CD4-positive, alpha-beta memory T cell (primary cell): ENCODE results near the gene LRRC28. TPM values are rescaled to one million over a fixed set of nuclear protein-coding genes. Genes with fewer than 3 reads are reported as not detected.
A peak's percentile ranks its signal among the peaks of the same experiment; 100 is the strongest.

Source experiments
- CTCF ChIA-PET: fragments of 350-600 bp; sonication (Branson Sonifier 250); formaldehyde crosslinking; loops from one replicate; lab custom pipeline; 2021; ENCODE audit warnings: inconsistent platforms; ENCODE audit not compliant: partially characterized antibody; lab: Charles Lee
- POLR2A ChIA-PET: fragments of 350-600 bp; sonication (Branson Sonifier 250); formaldehyde crosslinking; loops from one replicate; lab custom pipeline; 2021; ENCODE audit not compliant: partially characterized antibody; lab: Charles Lee
- DNase-seq, 5 donors: peaks; one replicate each; pipeline versions ENCODE4 v3.0.0 to v3.0.0-alpha.2; 2020 to 2022; ENCODE audit warnings: mixed read lengths in 1 of 5
- H3K27ac ChIP-seq: one replicate; pipeline ENCODE4 v1.7.0; 2013; ENCODE audit warnings: low read depth, low read length
- H3K27me3 ChIP-seq: 2 replicates; pipeline ENCODE4 v1.7.0; 2013; ENCODE audit warnings: mild to moderate bottlenecking, low read length, moderate library complexity; ENCODE audit not compliant: insufficient read depth
- H3K36me3 ChIP-seq: 2 replicates; pipeline ENCODE4 v1.7.0; 2013; ENCODE audit warnings: mild to moderate bottlenecking, low read length, moderate library complexity; ENCODE audit not compliant: insufficient read depth
- H3K4me1 ChIP-seq: 2 replicates; pipeline ENCODE4 v1.7.0; 2013; ENCODE audit warnings: mild to moderate bottlenecking, low read length, moderate library complexity; ENCODE audit not compliant: insufficient read depth
- H3K4me3 ChIP-seq, 2 donors: one replicate each; pipeline ENCODE4 v1.7.0; 2013; ENCODE audit warnings: low read length in 2 of 2, mild to moderate bottlenecking in 1 of 2
- H3K9me3 ChIP-seq, 2 donors: one replicate each; pipeline ENCODE4 v1.7.0; 2013; ENCODE audit warnings: low read length in 2 of 2, control low read depth in 1 of 2; ENCODE audit not compliant: control insufficient read depth in 1 of 2
- H3K27ac Mint-ChIP-seq, 7 donors: one replicate each; pipeline ENCODE4 v1.8.0; 2020 to 2021; ENCODE audit warnings: mixed read lengths in 7 of 7, mild to moderate bottlenecking in 6 of 7, inconsistent platforms in 3 of 7, moderate library complexity in 3 of 7
- H3K27me3 Mint-ChIP-seq, 2 donors: one replicate each; pipeline ENCODE4 v1.8.0; 2020 to 2021; ENCODE audit warnings: mixed read lengths in 2 of 2
- H3K36me3 Mint-ChIP-seq, 2 donors: one replicate each; pipeline ENCODE4 v1.8.0; 2020 to 2021; ENCODE audit warnings: mixed read lengths in 2 of 2, inconsistent platforms in 1 of 2, mild to moderate bottlenecking in 1 of 2
- H3K4me1 Mint-ChIP-seq, 4 donors: one replicate each; pipeline ENCODE4 v1.8.0; 2020 to 2021; ENCODE audit warnings: mixed read lengths in 4 of 4, mild to moderate bottlenecking in 1 of 4
- H3K4me3 Mint-ChIP-seq, 8 donors: one replicate each; pipeline ENCODE4 v1.8.0; 2020 to 2021; ENCODE audit warnings: mixed read lengths in 8 of 8, mild to moderate bottlenecking in 7 of 8, moderate library complexity in 6 of 8, inconsistent platforms in 3 of 8
- H3K9me3 Mint-ChIP-seq, 8 donors: one replicate each; pipeline ENCODE4 v1.8.0; 2020 to 2021; ENCODE audit warnings: mixed read lengths in 8 of 8, mild to moderate bottlenecking in 5 of 8, inconsistent platforms in 3 of 8, moderate library complexity in 1 of 8
- intact Hi-C: fragments of 100-400 bp; cut with micrococcal nuclease; formaldehyde crosslinking; loops from one replicate; pipeline ENCODE4 v1.15.1; 2023
- polyA plus RNA-seq, 2 donors: library from polyadenylated mRNA; unstranded; fragments of 300-500 nt; fragmentation: Illumina TruSeq; gene quantifications; one replicate each; pipeline ENCODE4 v1.2.3, GENCODE V29; 2021
- total RNA-seq, 2 experiments: library from RNA; stranded (reverse); gene quantifications; one replicate each; pipeline ENCODE4 v1.2.3, GENCODE V29; 2021

LRRC28 gene
- total and polyA plus RNA-seq, 4 experiments from 2014 or later, result 16.4 to 27.1 (median 19.2) TPM

- H3K27me3 ChIP-seq, result no peaks in the 10 kb centered on the region
- H3K9me3 Mint-ChIP-seq, result no peaks in the 10 kb centered on the region
- ChIA-PET POLR2A (interaction anchor here (1.5 to 4.3 kb wide), 2 partner anchors 17 to 158 kb away, joined by 3 to 17 read pairs; partner anchors contain the start of gene MEF2A), CTCF (interaction anchor here (0.6 to 3.8 kb wide), 10 partner anchors 12 to 296 kb away, joined by 3 to 24 read pairs (median 5); no protein-coding TSS in a partner anchor)
- H3K4me1 Mint-ChIP-seq, result peaks cover 5 to 21% (median 6%) of the 10 kb centered on the region in 4 donors
- no peaks in the 10 kb centered on the region for H3K36me3 Mint-ChIP-seq
- DNase-seq, result no peak
- intact Hi-C loops, result loop anchor here (1.0 kb wide), 1 partner anchor 296 kb away; no protein-coding TSS in a partner anchor
- H3K4me3 Mint-ChIP-seq, result peak overlapping the region in 1 of 8 donors; percentile 12
- no peak overlapping the region for H3K27ac ChIP-seq
- H3K36me3 ChIP-seq, result no peaks in the 10 kb centered on the region
- no peak overlapping the region for H3K4me3 ChIP-seq
- peaks cover 8% of the 10 kb centered on the region for H3K4me1 ChIP-seq
- H3K9me3 ChIP-seq, result no peaks in the 10 kb centered on the region
- H3K27ac Mint-ChIP-seq, result peak overlapping the region in 3 of 7 donors; percentile 19 to 46 (median 42)
- peaks cover 2 to 4% of the 10 kb centered on the region in 2 donors for H3K27me3 Mint-ChIP-seq
Measured at GRCh38 chr15:99408236-99409096, 157.2 kb downstream of the LRRC28 start.

GRCh38 chr15:99409097-99409473 lies 157.8 kb downstream of the LRRC28 start:
- peak in 3 of 5 donors; percentile 7 to 26 (median 25) for DNase-seq
- intact Hi-C loops, result loop anchor here (1.0 kb wide), 1 partner anchor 295 kb away; no protein-coding TSS in a partner anchor
- Histone ChIP-seq H3K9me3 (no peaks in the 10 kb centered on the region), H3K36me3 (no peaks in the 10 kb centered on the region), H3K27me3 (no peaks in the 10 kb centered on the region), H3K27ac (no peak overlapping the region), H3K4me1 (peaks cover 8% of the 10 kb centered on the region), H3K4me3 (no peak overlapping the region)
- no peak overlapping the region for H3K4me3 Mint-ChIP-seq
- H3K27me3 Mint-ChIP-seq, result peaks cover 2 to 4% of the 10 kb centered on the region in 2 donors
- H3K36me3 Mint-ChIP-seq, result no peaks in the 10 kb centered on the region
- POLR2A ChIA-PET, result interaction anchor here (1.5 to 4.3 kb wide), 2 partner anchors 16 to 157 kb away, joined by 3 to 17 read pairs; partner anchors contain the start of gene MEF2A
- H3K9me3 Mint-ChIP-seq, result no peaks in the 10 kb centered on the region
- H3K27ac Mint-ChIP-seq, result no peak overlapping the region
- CTCF ChIA-PET, result interaction anchor here (0.6 to 3.8 kb wide), 12 partner anchors 12 to 295 kb away, joined by 3 to 24 read pairs (median 4); no protein-coding TSS in a partner anchor
- H3K4me1 Mint-ChIP-seq, result peaks cover 5 to 21% (median 6%) of the 10 kb centered on the region in 4 donors

- no peak overlapping the region for H3K27ac Mint-ChIP-seq
- H3K9me3 Mint-ChIP-seq, result no peaks in the 10 kb centered on the region
- intact Hi-C loops, result loop anchor here (1.0 kb wide), 1 partner anchor 295 kb away; no protein-coding TSS in a partner anchor
Measured at GRCh38 chr15:99409560-99409959, 158.3 kb downstream of the LRRC28 start.

GRCh38 chr15:99410477-99410876 lies 159.2 kb downstream of the LRRC28 start:
- no peaks in the 10 kb centered on the region for H3K36me3 Mint-ChIP-seq
- H3K4me3 ChIP-seq, result no peak overlapping the region
- no peak overlapping the region for H3K4me3 Mint-ChIP-seq
- ChIA-PET POLR2A (interaction anchor here (0.7 to 4.3 kb wide), 2 partner anchors 14 to 156 kb away, joined by 3 to 17 read pairs; partner anchors contain the start of gene MEF2A), CTCF (interaction anchor here (1.4 to 3.8 kb wide), 5 partner anchors 10 to 294 kb away, joined by 3 to 24 read pairs (median 10); no protein-coding TSS in a partner anchor)
- intact Hi-C loops, result no loop called here
- peaks cover 8% of the 10 kb centered on the region for H3K4me1 ChIP-seq
- peak overlapping the region in 1 of 7 donors; percentile 53 for H3K27ac Mint-ChIP-seq
- no peaks in the 10 kb centered on the region for H3K9me3 Mint-ChIP-seq
- no peaks in the 10 kb centered on the region for H3K27me3 ChIP-seq
- peaks cover 5 to 21% (median 6%) of the 10 kb centered on the region in 4 donors for H3K4me1 Mint-ChIP-seq
- DNase-seq, result no peak
- H3K27ac ChIP-seq, result no peak overlapping the region
- no peaks in the 10 kb centered on the region for H3K36me3 ChIP-seq
- no peaks in the 10 kb centered on the region for H3K9me3 ChIP-seq
- H3K27me3 Mint-ChIP-seq, result peaks cover 0 to 2% of the 10 kb centered on the region in 2 donors

More at GRCh38 chr15:99409560-99409959, 158.3 kb downstream of the LRRC28 start:
- Histone ChIP-seq H3K36me3 (no peaks in the 10 kb centered on the region), H3K9me3 (no peaks in the 10 kb centered on the region), H3K27ac (no peak overlapping the region), H3K27me3 (no peaks in the 10 kb centered on the region), H3K4me1 (peaks cover 8% of the 10 kb centered on the region), H3K4me3 (no peak overlapping the region)
- ChIA-PET CTCF (interaction anchor here (0.8 to 3.8 kb wide), 10 partner anchors 11 to 295 kb away, joined by 3 to 24 read pairs (median 4); no protein-coding TSS in a partner anchor), POLR2A (interaction anchor here (1.5 to 4.3 kb wide), 2 partner anchors 16 to 157 kb away, joined by 3 to 17 read pairs; partner anchors contain the start of gene MEF2A)
- Mint-ChIP-seq H3K4me3 (no peak overlapping the region), H3K4me1 (peaks cover 5 to 21% (median 6%) of the 10 kb centered on the region in 4 donors), H3K36me3 (no peaks in the 10 kb centered on the region), H3K27me3 (peaks cover 2 to 4% of the 10 kb centered on the region in 2 donors)
- no peak for DNase-seq

GRCh38 chr15:99411234-99411633 lies 160.0 kb downstream of the LRRC28 start:
- Histone ChIP-seq H3K4me3 (no peak overlapping the region), H3K4me1 (peaks cover 8% of the 10 kb centered on the region), H3K36me3 (no peaks in the 10 kb centered on the region), H3K27me3 (no peaks in the 10 kb centered on the region), H3K9me3 (no peaks in the 10 kb centered on the region), H3K27ac (no peak overlapping the region)
- no peaks in the 10 kb centered on the region for H3K27me3 Mint-ChIP-seq
- DNase-seq, result no peak
- no peak overlapping the region for H3K27ac Mint-ChIP-seq
- no peaks in the 10 kb centered on the region for H3K36me3 Mint-ChIP-seq
- intact Hi-C loops, result no loop called here
- peaks cover 5 to 21% (median 6%) of the 10 kb centered on the region in 4 donors for H3K4me1 Mint-ChIP-seq
- H3K9me3 Mint-ChIP-seq, result no peaks in the 10 kb centered on the region
- POLR2A ChIA-PET, result interaction anchor here (0.7 kb wide), 1 partner anchor 14 kb away, joined by 3 read pairs; no protein-coding TSS in a partner anchor
- CTCF ChIA-PET, result interaction anchor here (1.2 to 2.5 kb wide), 2 partner anchors 11 to 33 kb away, joined by 3 to 12 read pairs; no protein-coding TSS in a partner anchor
- no peak overlapping the region for H3K4me3 Mint-ChIP-seq

GRCh38 chr15:99412082-99412481 lies 160.8 kb downstream of the LRRC28 start:
- H3K27ac Mint-ChIP-seq, result no peak overlapping the region
- CTCF ChIA-PET, result interaction anchor here (1.2 to 2.5 kb wide), 2 partner anchors 12 to 33 kb away, joined by 3 to 12 read pairs; no protein-coding TSS in a partner anchor
- Histone ChIP-seq H3K36me3 (no peaks in the 10 kb centered on the region), H3K27ac (no peak overlapping the region), H3K9me3 (no peaks in the 10 kb centered on the region), H3K4me3 (no peak overlapping the region), H3K27me3 (no peaks in the 10 kb centered on the region), H3K4me1 (peaks cover 8% of the 10 kb centered on the region)
- no peaks in the 10 kb centered on the region for H3K9me3 Mint-ChIP-seq
- DNase-seq, result no peak
- no peak overlapping the region for H3K4me3 Mint-ChIP-seq
- POLR2A ChIA-PET, result no interaction called here
- H3K27me3 Mint-ChIP-seq, result no peaks in the 10 kb centered on the region
- peaks cover 5 to 21% (median 6%) of the 10 kb centered on the region in 4 donors for H3K4me1 Mint-ChIP-seq
- no peaks in the 10 kb centered on the region for H3K36me3 Mint-ChIP-seq
- intact Hi-C loops, result no loop called here
